ENCODE data around the gene RAD51D.
"Not testable (repeated sequence)": the region's sequence is repeated elsewhere in the genome, so short reads cannot be mapped to it uniquely, and the experiment has no call there.

The RAD51D gene

GRCh38 chr17:35141681-35142466 lies 22.2 kb upstream of the RAD51D start, which contains the start of gene NLE1:
TSS of gene NLE1 (minus strand) at chr17:35142303. CDS start at chr17:35142275, 28 bp downstream.
- DNase-seq = peak; percentile 82

GRCh38 chr17:35138218-35138617 lies 18.6 kb upstream of the RAD51D start:
- DNase-seq = no peak

- no peak for DNase-seq
Observed at GRCh38 chr17:35135322-35135721, 15.7 kb upstream of the RAD51D start.

- DNase-seq = no peak
Observed at GRCh38 chr17:35132816-35133550, 13.3 kb upstream of the RAD51D start.

- DNase-seq = no peak
Observed at GRCh38 chr17:35132099-35132498, 12.4 kb upstream of the RAD51D start.

- no peak for DNase-seq
Observed at GRCh38 chr17:35130392-35130791, 10.7 kb upstream of the RAD51D start.

- no peak for DNase-seq
Observed at GRCh38 chr17:35129973-35130351, 10.3 kb upstream of the RAD51D start.

- DNase-seq = no peak
Observed at GRCh38 chr17:35129154-35129972, 9.7 kb upstream of the RAD51D start.

GRCh38 chr17:35127751-35128514 lies 8.3 kb upstream of the RAD51D start:
- peak; percentile 64 for DNase-seq

- no peak for DNase-seq
Observed at GRCh38 chr17:35121315-35121714, 1.7 kb upstream of the RAD51D start, which contains the start of gene FNDC8. TSS of gene FNDC8 (plus strand) at chr17:35121615. CDS start at chr17:35121694, 79 bp downstream.

- peak; percentile 59 for DNase-seq
Observed at GRCh38 chr17:35117984-35118383, 1.7 kb downstream of the RAD51D start.

- no peak for DNase-seq
Observed at GRCh38 chr17:35116845-35117244, 2.8 kb downstream of the RAD51D start.

GRCh38 chr17:35110791-35111190 lies 8.9 kb downstream of the RAD51D start:
- not testable (repeated sequence) for DNase-seq

GRCh38 chr17:35104844-35105450 lies 14.7 kb downstream of the RAD51D start:
- no peak for DNase-seq

GRCh38 chr17:35103271-35103670 lies 16.4 kb downstream of the RAD51D start:
- DNase-seq = no peak

GRCh38 chr17:35101725-35102124 lies 17.9 kb downstream of the RAD51D start:
- DNase-seq = no peak

GRCh38 chr17:35101036-35101435 lies 18.6 kb downstream of the RAD51D start:
- no peak for DNase-seq

GRCh38 chr17:35099908-35100307 lies 19.8 kb downstream of the RAD51D start:
- no peak for DNase-seq

- DNase-seq = no peak
Observed at GRCh38 chr17:35097776-35098175, 21.9 kb downstream of the RAD51D start.

GRCh38 chr17:35095741-35096140 lies 23.9 kb downstream of the RAD51D start:
- no peak for DNase-seq

- DNase-seq = peak; percentile 73
Observed at GRCh38 chr17:35094902-35095301, 24.8 kb downstream of the RAD51D start.

- not testable (repeated sequence) for DNase-seq
Observed at GRCh38 chr17:35090707-35091106, 29.0 kb downstream of the RAD51D start.

All from fibroblast of skin of scalp (primary cell).